Neural progenitor cell (in vitro differentiated cells): ENCODE data around the gene CBR3. TPM values are rescaled to one million over a fixed set of nuclear protein-coding genes. Genes with fewer than 3 reads are reported as not detected.

Experiments
- DNase-seq: peaks from one replicate; pipeline ENCODE4 v3.0.0-alpha.2; 2016; ENCODE audit warnings: low spot score
- H2AFZ ChIP-seq: fragments of 200-600 bp; sonication (generic); replicated peaks from 2 replicates; pipeline ENCODE4 v1.6.1; 2016; ENCODE audit warnings: antibody characterized with exemption
- H3F3A ChIP-seq: fragments of 200-600 bp; sonication (generic); 2 replicates; pipeline ENCODE4 v1.6.1; 2016; ENCODE audit warnings: antibody characterized with exemption, low read depth
- H3K27ac ChIP-seq: fragments of 200-600 bp; sonication (generic); 2 replicates; pipeline ENCODE4 v1.5.1; 2016; ENCODE audit warnings: mild to moderate bottlenecking
- H3K27me3 ChIP-seq: fragments of 200-600 bp; sonication (generic); 2 replicates; pipeline ENCODE4 v1.6.1; 2016; ENCODE audit warnings: mild to moderate bottlenecking, moderate library complexity
- H3K36me3 ChIP-seq: fragments of 200-600 bp; sonication (generic); 2 replicates; pipeline ENCODE4 v1.5.1; 2016
- H3K4me1 ChIP-seq: fragments of 200-600 bp; sonication (generic); 2 replicates; pipeline ENCODE4 v1.6.1; 2016; ENCODE audit warnings: mixed run types
- H3K4me2 ChIP-seq: fragments of 200-600 bp; sonication (generic); 2 replicates; pipeline ENCODE4 v1.6.1; 2016
- H3K4me3 ChIP-seq: fragments of 200-600 bp; sonication (generic); 2 replicates; pipeline ENCODE4 v1.5.1; 2016
- H3K79me2 ChIP-seq: fragments of 200-600 bp; sonication (generic); 2 replicates; pipeline ENCODE4 v1.6.1; 2016; ENCODE audit warnings: low read depth
- H3K9ac ChIP-seq: fragments of 200-600 bp; sonication (generic); 2 replicates; pipeline ENCODE4 v1.6.1; 2016
- H3K9me3 ChIP-seq: fragments of 200-600 bp; sonication (generic); 2 replicates; pipeline ENCODE4 v1.5.1; 2016; ENCODE audit warnings: low read depth
- H4K20me1 ChIP-seq: fragments of 200-600 bp; sonication (generic); 2 replicates; pipeline ENCODE4 v1.6.1; 2016; ENCODE audit warnings: low read depth
- H3K27ac Mint-ChIP-seq: 3 replicates; pipeline ENCODE4 v1.8.0; 2021; ENCODE audit warnings: mixed read lengths
- H3K27me3 Mint-ChIP-seq: 2 replicates; pipeline ENCODE4 v1.8.0; 2022; ENCODE audit warnings: low read depth, mild to moderate bottlenecking, inconsistent platforms, moderate library complexity, mixed read lengths; ENCODE audit not compliant: insufficient read depth
- H3K36me3 Mint-ChIP-seq: 3 replicates; pipeline ENCODE4 v1.8.0; 2021; ENCODE audit warnings: mixed read lengths
- H3K4me1 Mint-ChIP-seq: 3 replicates; pipeline ENCODE4 v1.8.0; 2021; ENCODE audit warnings: mixed read lengths
- H3K4me3 Mint-ChIP-seq: 3 replicates; pipeline ENCODE4 v1.8.0; 2021; ENCODE audit warnings: mild to moderate bottlenecking, moderate library complexity, mixed read lengths
- H3K9me3 Mint-ChIP-seq: 3 replicates; pipeline ENCODE4 v1.8.0; 2020; ENCODE audit warnings: mixed read lengths
- CTCF ChIP-seq: fragments of 200-600 bp; sonication (generic); IDR thresholded peaks from 2 replicates; pipeline ENCODE4 v1.5.1; 2017; ENCODE audit warnings: antibody characterized with exemption, mild to moderate bottlenecking
- EZH2 ChIP-seq: fragments of 200-600 bp; sonication (generic); IDR thresholded peaks from 2 replicates; pipeline ENCODE4 v1.6.1; 2017; ENCODE audit warnings: antibody characterized with exemption, mild to moderate bottlenecking, moderate library complexity
- EZH2phosphoT487 ChIP-seq: fragments of 200-600 bp; sonication (generic); IDR thresholded peaks from 2 replicates; pipeline ENCODE4 v1.6.1; 2017; ENCODE audit warnings: antibody characterized with exemption
- total RNA-seq: library from RNA; depleted of rRNA; stranded (reverse); fragments of >200 nt; gene quantifications from 2 replicates; pipeline ENCODE4 v1.2.3, GENCODE V29; 2015; ENCODE audit warnings: low replicate concordance

Gene CBR3
- total RNA-seq, 1 donor from 2014 or later, result not detected

- H3K27me3 ChIP-seq, result peaks cover 20% of the 10 kb centered on the region
- H4K20me1 ChIP-seq, result no peaks in the 10 kb centered on the region
- peaks cover 4% of the 10 kb centered on the region for H3F3A ChIP-seq
- no peaks in the 10 kb centered on the region for H3K9me3 ChIP-seq
- no peaks in the 10 kb centered on the region for H3K4me1 ChIP-seq
- Mint-ChIP-seq H3K27me3 (peaks cover 8% of the 10 kb centered on the region), H3K9me3 (no peaks in the 10 kb centered on the region), H3K4me3 (no peak overlapping the region), H3K36me3 (no peaks in the 10 kb centered on the region), H3K4me1 (peaks cover 7% of the 10 kb centered on the region), H3K27ac (no peak overlapping the region)
- no peak overlapping the region for H3K27ac ChIP-seq
- H3K36me3 ChIP-seq, result no peaks in the 10 kb centered on the region
- H3K9ac ChIP-seq, result no peak overlapping the region
- H3K79me2 ChIP-seq, result no peaks in the 10 kb centered on the region
- no peak for TF ChIP-seq EZH2phosphoT487
- no peak for DNase-seq
- H3K4me2 ChIP-seq, result no peak overlapping the region
- H2AFZ ChIP-seq, result no peak overlapping the region
- H3K4me3 ChIP-seq, result no peak overlapping the region
Observed at GRCh38 chr21:36149788-36150711, 15.2 kb downstream of the CBR3 start.

- H3F3A ChIP-seq, result peaks cover 9% of the 10 kb centered on the region
- peak overlapping the region; percentile 60 for H2AFZ ChIP-seq
- H3K9ac ChIP-seq, result no peak overlapping the region
- H3K4me3 ChIP-seq, result peak overlapping the region; percentile 55
- H3K27me3 ChIP-seq, result peaks cover 42% of the 10 kb centered on the region
- peaks cover 6% of the 10 kb centered on the region for H3K27me3 Mint-ChIP-seq
- no peak overlapping the region for H3K27ac Mint-ChIP-seq
- TF ChIP-seq EZH2phosphoT487, result peak; percentile 86
- peak; percentile 79 for TF ChIP-seq EZH2
- TF ChIP-seq CTCF, result no peak
- peak overlapping the region; percentile 87 for H3K4me2 ChIP-seq
- H3K9me3 Mint-ChIP-seq, result no peaks in the 10 kb centered on the region
- no peak overlapping the region for H3K27ac ChIP-seq
- no peaks in the 10 kb centered on the region for H3K36me3 ChIP-seq
- no peaks in the 10 kb centered on the region for H3K9me3 ChIP-seq
- no peaks in the 10 kb centered on the region for H3K79me2 ChIP-seq
- peak; percentile 6 for DNase-seq
- no peaks in the 10 kb centered on the region for H3K36me3 Mint-ChIP-seq
- H3K4me1 Mint-ChIP-seq, result peaks cover 5% of the 10 kb centered on the region
- H4K20me1 ChIP-seq, result peaks cover 10% of the 10 kb centered on the region
- peaks cover 4% of the 10 kb centered on the region for H3K4me1 ChIP-seq
- peak overlapping the region; percentile 83 for H3K4me3 Mint-ChIP-seq
Observed at GRCh38 chr21:36155603-36156338, 20.9 kb downstream of the CBR3 start.

- TF ChIP-seq CTCF (no peak), EZH2phosphoT487 (no peak), EZH2 (no peak)
- H3K27me3 Mint-ChIP-seq, result peaks cover 6% of the 10 kb centered on the region
- H3K36me3 Mint-ChIP-seq, result no peaks in the 10 kb centered on the region
- Histone ChIP-seq H4K20me1 (peaks cover 10% of the 10 kb centered on the region), H3K9ac (no peak overlapping the region), H3K4me1 (peaks cover 4% of the 10 kb centered on the region), H3K4me3 (peak overlapping the region; percentile 96), H3K4me2 (peak overlapping the region; percentile 96), H3K79me2 (no peaks in the 10 kb centered on the region), H2AFZ (peak overlapping the region; percentile 93), H3K27ac (no peak overlapping the region), H3K9me3 (no peaks in the 10 kb centered on the region), H3F3A (peaks cover 9% of the 10 kb centered on the region), H3K27me3 (peaks cover 42% of the 10 kb centered on the region), H3K36me3 (no peaks in the 10 kb centered on the region)
- H3K4me1 Mint-ChIP-seq, result peaks cover 5% of the 10 kb centered on the region
- H3K9me3 Mint-ChIP-seq, result no peaks in the 10 kb centered on the region
- DNase-seq, result peak; percentile 100
- peak overlapping the region; percentile 83 for H3K4me3 Mint-ChIP-seq
- H3K27ac Mint-ChIP-seq, result no peak overlapping the region
Observed at GRCh38 chr21:36156339-36156814, 21.5 kb downstream of the CBR3 start.
